IPS-15b (cell line): ENCODE results near the gene CACNA1H.
"Not testable (repeated sequence)": the region's sequence is repeated elsewhere in the genome, so short reads cannot be mapped to it uniquely, and the experiment has no call there.

Experiments
- H3K27me3 ChIP-seq: one replicate; pipeline ENCODE4 v1.6.1; 2013; ENCODE audit warnings: low read length; ENCODE audit not compliant: control insufficient read depth, insufficient read depth
- H3K36me3 ChIP-seq: one replicate; pipeline ENCODE4 v1.6.1; 2013; ENCODE audit warnings: low read length; ENCODE audit not compliant: control insufficient read depth, insufficient read depth
- H3K4me1 ChIP-seq: one replicate; pipeline ENCODE4 v1.6.1; 2013; ENCODE audit warnings: mild to moderate bottlenecking, low read length; ENCODE audit not compliant: control insufficient read depth, insufficient read depth
- H3K4me3 ChIP-seq: one replicate; pipeline ENCODE4 v1.5.1; 2013; ENCODE audit warnings: low read depth, low read length
- H3K9ac ChIP-seq: one replicate; pipeline ENCODE4 v1.6.1; 2013; ENCODE audit warnings: low read depth, mild to moderate bottlenecking, low read length
- H3K9me3 ChIP-seq: one replicate; pipeline ENCODE4 v1.6.1; 2013; ENCODE audit warnings: mild to moderate bottlenecking, low read length; ENCODE audit not compliant: control insufficient read depth, insufficient read depth

CACNA1H gene

DNA sequence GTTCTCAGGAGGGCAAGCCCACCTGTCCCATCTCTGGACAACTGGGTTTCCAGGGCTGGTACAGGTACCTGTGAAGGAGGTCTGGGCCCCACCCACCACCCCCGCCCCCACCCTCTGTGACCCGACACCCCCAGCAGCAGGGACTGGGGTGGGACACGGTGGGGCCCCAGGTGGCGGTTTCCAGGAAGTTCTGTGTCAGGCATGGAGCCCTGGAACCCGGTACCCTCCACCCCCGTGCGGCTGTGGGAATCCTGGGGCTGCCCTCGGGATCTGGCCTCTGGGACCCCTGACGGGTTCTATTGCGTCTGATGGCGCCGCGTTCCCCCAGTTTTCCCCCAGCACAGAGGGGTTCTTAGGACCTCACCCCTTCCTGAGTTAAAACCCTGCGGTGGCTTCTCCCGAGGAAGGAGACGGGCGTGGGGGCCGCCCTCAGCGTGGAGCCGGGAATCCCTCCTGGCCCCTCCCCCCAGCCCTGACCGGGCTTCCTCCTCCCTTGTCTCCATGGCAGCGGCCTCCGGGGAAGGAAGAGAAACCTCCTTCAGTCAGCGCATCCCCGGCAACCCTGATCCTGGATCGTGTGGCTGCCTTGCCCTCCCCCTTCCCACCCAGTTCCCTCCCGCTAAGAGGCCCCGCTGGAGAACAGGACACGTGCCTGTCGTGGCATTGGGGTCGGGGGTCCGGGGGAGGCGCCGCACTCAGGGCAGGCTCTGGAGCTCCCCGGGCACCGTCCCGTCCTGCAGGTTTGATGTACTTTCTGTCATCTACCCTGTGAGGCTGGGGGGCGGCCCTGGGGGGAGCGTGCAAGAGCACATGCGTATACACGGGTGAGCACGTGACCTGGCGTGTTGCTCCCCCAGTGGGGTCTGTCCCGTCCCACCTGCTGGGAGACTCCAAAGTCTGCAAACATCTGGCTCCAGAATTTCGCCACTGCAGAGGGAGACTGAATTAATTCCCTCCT lies 30.3 kb downstream of the CACNA1H start:
- Histone ChIP-seq H3K27me3 (no peaks in the 10 kb centered on the region), H3K36me3 (peaks cover 9% of the 10 kb centered on the region), H3K9ac (no peak overlapping the region), H3K4me3 (no peak overlapping the region), H3K9me3 (no peaks in the 10 kb centered on the region), H3K4me1 (no peaks in the 10 kb centered on the region)

- Histone ChIP-seq H3K9ac (no peak overlapping the region), H3K4me1 (no peaks in the 10 kb centered on the region), H3K36me3 (peaks cover 9% of the 10 kb centered on the region), H3K9me3 (no peaks in the 10 kb centered on the region), H3K4me3 (no peak overlapping the region), H3K27me3 (no peaks in the 10 kb centered on the region)
Measured at GRCh38 chr16:1184156-1184868, 31.4 kb downstream of the CACNA1H start.

- H3K4me1 ChIP-seq, result no peaks in the 10 kb centered on the region
- H3K36me3 ChIP-seq, result peaks cover 9% of the 10 kb centered on the region
- H3K4me3 ChIP-seq, result no peak overlapping the region
- no peaks in the 10 kb centered on the region for H3K9me3 ChIP-seq
- H3K27me3 ChIP-seq, result no peaks in the 10 kb centered on the region
- H3K9ac ChIP-seq, result no peak overlapping the region
Measured at GRCh38 chr16:1184980-1185379, 32.1 kb downstream of the CACNA1H start.

- not testable (repeated sequence) for H3K27me3 ChIP-seq, H3K4me1 ChIP-seq, H3K9ac ChIP-seq, H3K9me3 ChIP-seq, H3K36me3 ChIP-seq, H3K4me3 ChIP-seq
Measured at GRCh38 chr16:1185460-1186207, 32.7 kb downstream of the CACNA1H start.

DNA sequence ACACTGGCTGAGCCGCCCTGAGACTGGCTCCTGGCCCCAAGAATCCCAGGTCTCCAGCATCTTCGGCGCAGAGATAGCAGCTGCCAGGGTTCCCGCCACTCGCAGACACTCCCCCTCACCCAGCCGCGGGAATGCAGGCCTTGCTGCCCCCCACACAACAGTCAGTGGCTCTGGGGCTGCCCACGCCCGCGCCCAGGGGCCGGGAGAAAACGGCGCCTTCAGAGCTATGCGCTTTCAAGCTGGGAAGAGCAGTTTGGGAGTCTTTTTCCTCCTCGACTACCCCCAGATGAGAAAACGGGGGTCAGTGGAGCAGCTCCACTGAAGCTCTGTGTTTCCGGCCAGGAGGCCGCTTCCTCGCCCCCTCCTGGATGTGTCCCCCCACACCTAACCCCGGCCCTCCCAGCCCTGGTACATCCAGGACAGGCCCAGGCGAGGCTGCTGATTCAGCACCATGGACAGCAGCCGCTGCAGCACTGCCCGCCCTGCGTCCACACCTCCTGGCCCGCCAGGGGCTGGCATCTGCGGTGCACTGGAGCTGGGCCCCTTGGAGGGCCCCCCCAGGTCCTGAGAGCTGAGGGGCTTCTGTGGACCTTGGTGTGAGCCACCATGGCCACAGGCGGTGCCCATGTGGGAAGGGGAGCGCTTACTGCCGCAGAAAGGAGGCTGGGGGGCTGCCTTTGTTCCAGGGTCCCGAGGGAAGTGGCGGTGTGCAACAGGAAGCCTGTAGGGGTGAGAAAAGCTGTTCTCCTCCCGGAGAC lies 35.7 kb downstream of the CACNA1H start:
- Histone ChIP-seq H3K27me3 (no peaks in the 10 kb centered on the region), H3K4me3 (no peak overlapping the region), H3K9me3 (no peaks in the 10 kb centered on the region), H3K36me3 (peaks cover 9% of the 10 kb centered on the region), H3K4me1 (no peaks in the 10 kb centered on the region), H3K9ac (no peak overlapping the region)

GRCh38 chr16:1189455-1189854 lies 36.5 kb downstream of the CACNA1H start:
- no peaks in the 10 kb centered on the region for H3K27me3 ChIP-seq
- H3K9me3 ChIP-seq, result no peaks in the 10 kb centered on the region
- no peaks in the 10 kb centered on the region for H3K4me1 ChIP-seq
- H3K4me3 ChIP-seq, result no peak overlapping the region
- peaks cover 9% of the 10 kb centered on the region for H3K36me3 ChIP-seq
- H3K9ac ChIP-seq, result no peak overlapping the region

GRCh38 chr16:1190789-1191188 lies 37.9 kb downstream of the CACNA1H start:
- H3K27me3 ChIP-seq, H3K36me3 ChIP-seq, H3K9me3 ChIP-seq, H3K9ac ChIP-seq, H3K4me1 ChIP-seq, H3K4me3 ChIP-seq: not testable (repeated sequence)

DNA sequence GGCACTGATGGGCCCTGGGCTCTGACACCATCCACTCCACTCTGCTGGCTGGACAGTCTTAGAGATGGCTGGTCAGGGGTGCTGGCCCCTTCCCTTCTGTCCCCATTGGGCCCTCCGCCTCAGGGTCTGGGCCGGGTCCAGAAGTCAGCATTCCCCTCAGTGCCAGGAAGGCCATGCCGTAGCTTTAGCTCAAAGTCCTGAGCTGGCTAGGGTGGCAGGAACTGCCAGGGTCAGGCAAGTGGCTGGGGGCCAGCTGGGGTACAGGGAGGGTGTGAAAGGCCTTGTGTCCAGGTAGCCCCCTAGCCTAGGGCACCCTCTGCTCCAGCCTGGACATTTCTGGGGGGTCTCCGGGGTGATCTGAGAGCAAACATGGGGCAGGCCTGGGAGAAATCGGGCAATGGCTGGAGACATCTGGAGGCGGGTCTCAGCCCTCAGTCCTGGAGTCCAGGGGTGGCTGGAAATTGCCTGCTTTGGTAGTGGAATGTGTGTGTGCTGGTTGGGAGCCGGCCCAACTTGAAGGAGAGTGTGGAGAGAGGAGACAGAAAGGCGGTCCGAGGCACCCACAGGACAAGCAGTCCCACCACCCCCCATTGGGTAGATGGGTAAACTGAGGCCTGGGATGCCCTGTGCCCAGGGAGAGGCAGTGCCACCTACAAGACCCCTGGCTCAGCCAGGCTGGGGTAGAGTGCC lies 39.6 kb downstream of the CACNA1H start:
- peaks cover 3% of the 10 kb centered on the region for H3K36me3 ChIP-seq
- H3K9me3 ChIP-seq, result no peaks in the 10 kb centered on the region
- no peak overlapping the region for H3K9ac ChIP-seq
- H3K4me3 ChIP-seq, result no peak overlapping the region
- no peaks in the 10 kb centered on the region for H3K27me3 ChIP-seq
- no peaks in the 10 kb centered on the region for H3K4me1 ChIP-seq

GRCh38 chr16:1193143-1193824 lies 40.4 kb downstream of the CACNA1H start:
- no peaks in the 10 kb centered on the region for H3K9me3 ChIP-seq
- H3K4me3 ChIP-seq, result no peak overlapping the region
- H3K4me1 ChIP-seq, result no peaks in the 10 kb centered on the region
- H3K36me3 ChIP-seq, result peaks cover 3% of the 10 kb centered on the region
- H3K27me3 ChIP-seq, result no peaks in the 10 kb centered on the region
- no peak overlapping the region for H3K9ac ChIP-seq

DNA sequence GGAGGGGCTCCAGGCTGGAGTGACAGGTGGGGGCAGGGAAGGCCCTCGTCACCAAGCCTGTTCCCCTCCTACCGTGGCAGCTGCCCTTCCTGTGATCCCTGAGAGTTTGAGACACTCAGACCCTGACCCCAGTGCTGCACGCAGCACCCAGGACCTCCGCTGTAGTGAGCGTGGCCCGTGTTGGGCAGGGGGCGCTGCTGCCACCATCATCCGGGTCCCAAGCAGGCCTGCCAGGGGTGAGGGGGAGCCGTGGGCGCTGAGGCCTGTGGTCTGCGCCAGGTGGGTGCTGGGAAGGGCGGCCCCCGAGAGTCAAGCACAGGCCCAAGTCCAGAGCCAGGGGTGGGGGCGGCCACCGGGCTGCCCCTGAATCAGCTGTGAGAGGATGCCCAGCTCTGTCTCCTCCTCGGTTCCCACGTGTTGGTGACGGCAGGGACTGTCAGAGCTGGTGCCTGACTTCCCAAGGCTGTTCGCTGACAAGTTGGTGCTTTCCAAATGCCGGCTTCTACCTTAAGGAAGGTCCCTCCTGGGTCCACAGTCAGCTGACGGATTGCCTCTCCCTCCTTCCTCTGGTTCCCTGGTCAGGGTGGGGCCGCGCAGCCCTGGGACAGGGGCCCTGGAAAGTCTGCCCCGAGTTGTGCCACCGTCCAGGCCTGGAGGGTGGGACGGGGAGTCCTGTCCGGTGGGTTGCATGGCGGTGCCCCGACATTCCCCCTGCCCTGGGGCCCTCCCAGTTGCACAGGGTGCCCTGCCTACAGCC lies 41.1 kb downstream of the CACNA1H start:
- peaks cover 3% of the 10 kb centered on the region for H3K36me3 ChIP-seq
- no peak overlapping the region for H3K9ac ChIP-seq
- H3K4me1 ChIP-seq, result no peaks in the 10 kb centered on the region
- H3K9me3 ChIP-seq, result no peaks in the 10 kb centered on the region
- H3K4me3 ChIP-seq, result no peak overlapping the region
- H3K27me3 ChIP-seq, result no peaks in the 10 kb centered on the region
